Duodenal mucosa (tissue), 2 donors: Measurements from ENCODE around the gene INAFM1.

ENCODE experiments used
- H3K27ac ChIP-seq: one replicate; pipeline ENCODE4 v1.7.0; 2013; ENCODE audit warnings: low read depth, low read length
- H3K27me3 ChIP-seq, 2 donors: one replicate each; pipeline ENCODE4 v1.7.0; 2013; ENCODE audit warnings: low read length in 2 of 2, control low read depth in 1 of 2; ENCODE audit not compliant: insufficient read depth in 2 of 2, control insufficient read depth in 1 of 2
- H3K36me3 ChIP-seq, 2 donors: one replicate each; pipeline ENCODE4 v1.7.0; 2013; ENCODE audit warnings: low read length in 2 of 2, control low read depth in 1 of 2; ENCODE audit not compliant: insufficient read depth in 2 of 2, control insufficient read depth in 1 of 2
- H3K4me1 ChIP-seq, 2 donors: one replicate each; pipeline ENCODE4 v1.7.0; 2013; ENCODE audit warnings: low read length in 2 of 2, control low read depth in 1 of 2; ENCODE audit not compliant: insufficient read depth in 2 of 2, control insufficient read depth in 1 of 2
- H3K4me3 ChIP-seq, 2 donors: one replicate each; pipeline ENCODE4 v1.7.0; 2013; ENCODE audit warnings: low read length in 2 of 2, low read depth in 1 of 2
- H3K9ac ChIP-seq, 2 donors: one replicate each; pipeline ENCODE4 v1.7.0; 2013; ENCODE audit warnings: low read length in 2 of 2, low read depth in 1 of 2
- H3K9me3 ChIP-seq, 2 donors: one replicate each; pipeline ENCODE4 v1.7.0; 2013; ENCODE audit warnings: low read length in 2 of 2, control low read depth in 1 of 2; ENCODE audit not compliant: control insufficient read depth in 1 of 2

The INAFM1 gene

DNA sequence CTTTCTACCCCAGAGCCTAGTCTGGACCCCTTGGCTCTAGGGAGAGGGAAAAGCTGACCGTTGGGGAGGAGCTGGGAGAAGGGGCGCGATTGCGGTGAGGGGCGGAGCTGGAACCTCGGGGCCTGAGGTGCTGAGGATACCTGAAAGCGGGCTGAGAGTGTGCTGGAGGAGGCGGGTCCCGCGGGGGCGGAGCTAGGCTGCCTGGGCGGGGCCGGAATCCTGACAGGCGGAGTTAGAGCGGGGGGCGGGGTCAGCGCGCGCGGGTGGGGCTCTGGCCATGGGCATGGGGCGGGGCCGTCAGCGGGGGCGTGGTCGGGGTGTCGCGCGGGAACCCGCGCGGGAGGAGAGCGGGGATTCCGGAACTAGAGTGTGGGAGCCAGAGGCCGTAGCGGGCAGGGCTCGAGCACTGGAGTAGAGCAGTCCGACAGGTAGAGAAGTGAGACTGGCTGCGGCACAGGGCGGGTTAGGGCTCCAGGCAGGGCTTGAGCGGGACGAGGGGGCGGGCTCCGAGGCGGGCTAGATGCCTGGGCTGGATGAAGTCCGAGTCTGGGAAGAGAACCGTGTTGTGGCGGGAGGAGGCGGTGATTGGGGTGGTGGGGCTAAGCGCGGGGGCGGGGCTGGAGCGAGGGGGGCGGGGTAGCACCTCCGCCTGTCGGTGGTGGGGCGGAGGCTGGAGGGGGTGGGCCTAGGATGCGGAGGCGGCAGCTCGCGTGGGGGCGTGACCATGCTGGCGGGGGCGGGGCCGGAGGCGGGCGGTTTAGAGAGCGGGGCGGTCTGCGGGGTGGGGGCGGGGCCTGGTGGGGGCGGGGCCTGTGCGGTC, at the start of gene INAFM1:
INAFM1 (plus strand) TSS at position 815 of the 820 bp plus-strand sequence. CDS start 35 bp downstream, outside the sequence.
- H3K4me1 ChIP-seq: peaks cover 10 to 12% of the 10 kb centered on the region in 2 donors
- H3K9me3 ChIP-seq: no peaks in the 10 kb centered on the region
- H3K27ac ChIP-seq: peak within 1 kb of the TSS; percentile 100
- H3K4me3 ChIP-seq: peak within 1 kb of the TSS; percentile 87 to 93
- H3K36me3 ChIP-seq: peaks cover 6 to 16% of the 10 kb centered on the region in 2 donors
- no peaks in the 10 kb centered on the region for H3K27me3 ChIP-seq
- peak within 1 kb of the TSS; percentile 99 for H3K9ac ChIP-seq

DNA sequence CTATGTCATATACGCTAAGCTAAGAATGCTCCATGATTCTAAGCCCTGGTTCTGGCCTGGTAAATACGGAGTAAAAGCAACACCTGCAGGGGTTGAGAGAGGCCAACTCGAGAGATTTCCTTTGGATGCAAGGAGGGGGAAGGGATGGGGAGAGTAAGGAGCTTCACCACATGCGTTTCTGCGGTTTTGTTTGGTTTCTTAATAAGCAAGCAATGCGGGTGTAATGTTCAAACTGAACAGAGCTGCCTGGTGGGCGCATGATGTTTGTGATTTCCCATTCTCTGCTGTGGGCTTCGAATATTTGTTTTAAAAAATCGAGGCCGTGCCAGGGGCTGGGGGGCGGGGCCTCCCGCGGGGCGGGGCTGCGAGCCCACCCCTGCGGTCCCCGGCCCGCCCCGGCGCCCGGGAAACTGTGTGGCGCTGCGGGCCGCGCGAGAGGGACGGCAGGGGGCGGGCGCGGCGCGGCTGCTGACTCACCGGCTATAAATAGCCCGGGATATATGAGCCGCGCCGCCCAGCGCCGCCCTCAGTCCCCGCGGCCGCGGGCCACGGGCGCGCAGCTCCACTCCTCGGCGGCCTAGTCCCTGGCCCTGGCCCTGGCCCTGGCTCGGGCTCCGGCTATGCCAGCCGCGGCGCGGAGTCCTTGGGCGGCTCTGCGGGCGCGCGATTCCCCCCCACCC, 48.8 kb upstream of the INAFM1 start:
- peaks cover 6 to 7% of the 10 kb centered on the region in 2 donors for H3K36me3 ChIP-seq
- H3K4me3 ChIP-seq: peak overlapping the region; percentile 64 to 65
- H3K9ac ChIP-seq: peak overlapping the region; percentile 64 to 70
- H3K27me3 ChIP-seq: peaks cover 8 to 13% of the 10 kb centered on the region in 2 donors
- peaks cover 25 to 39% of the 10 kb centered on the region in 2 donors for H3K4me1 ChIP-seq
- H3K9me3 ChIP-seq: no peaks in the 10 kb centered on the region
- peak overlapping the region; percentile 93 for H3K27ac ChIP-seq

DNA sequence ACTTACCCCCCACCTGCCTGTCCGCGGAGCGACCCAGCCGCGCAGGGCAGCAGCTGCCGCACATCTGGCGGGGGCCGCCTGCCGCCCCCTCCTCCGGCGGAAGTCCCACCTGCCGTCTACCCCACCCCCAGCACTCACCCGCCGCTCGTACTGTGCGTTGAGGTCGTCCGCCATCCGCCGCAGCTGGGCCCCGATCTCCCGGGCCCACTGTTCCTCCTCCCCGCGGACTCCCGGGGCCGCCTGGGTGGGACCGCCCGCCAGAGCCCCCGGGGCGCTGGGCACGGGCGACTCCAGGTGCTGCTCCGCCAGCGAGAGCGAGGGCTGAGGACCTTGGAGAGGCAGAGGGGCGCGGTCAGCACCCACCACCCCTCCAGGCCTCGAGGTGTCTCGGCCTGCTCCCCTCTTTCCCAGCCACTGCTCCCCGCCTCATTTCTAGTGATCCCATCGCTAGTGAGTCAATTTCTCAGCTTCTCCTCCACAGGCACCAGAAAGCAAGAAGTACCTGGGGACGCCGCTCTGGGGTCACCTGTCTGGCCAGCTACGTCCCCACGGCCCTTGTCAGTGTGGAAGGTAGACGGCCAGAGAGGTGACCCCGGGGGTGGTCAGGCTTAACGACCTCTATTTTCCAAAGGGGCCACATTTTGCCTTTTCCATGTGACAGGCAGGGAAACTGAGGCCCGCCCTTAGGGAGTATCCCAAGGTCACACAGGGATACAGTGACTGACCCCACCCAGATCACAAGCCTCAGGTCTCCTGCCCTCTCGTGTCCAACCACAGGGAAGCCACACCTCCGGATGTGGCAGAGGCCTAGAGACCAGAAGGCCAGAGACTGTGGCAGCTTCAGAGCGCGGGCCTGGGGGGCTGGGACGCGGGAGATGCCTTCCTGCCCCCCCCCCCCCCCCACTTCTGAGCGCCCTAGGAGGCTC, 48.0 kb upstream of the INAFM1 start:
- Histone ChIP-seq H3K4me1 (peaks cover 28 to 44% of the 10 kb centered on the region in 2 donors), H3K27me3 (peaks cover 8 to 13% of the 10 kb centered on the region in 2 donors), H3K9ac (peak overlapping the region; percentile 64 to 70), H3K9me3 (no peaks in the 10 kb centered on the region), H3K27ac (peak overlapping the region; percentile 93), H3K4me3 (peak overlapping the region; percentile 64 to 65), H3K36me3 (peaks cover 5% of the 10 kb centered on the region in 2 donors)

DNA sequence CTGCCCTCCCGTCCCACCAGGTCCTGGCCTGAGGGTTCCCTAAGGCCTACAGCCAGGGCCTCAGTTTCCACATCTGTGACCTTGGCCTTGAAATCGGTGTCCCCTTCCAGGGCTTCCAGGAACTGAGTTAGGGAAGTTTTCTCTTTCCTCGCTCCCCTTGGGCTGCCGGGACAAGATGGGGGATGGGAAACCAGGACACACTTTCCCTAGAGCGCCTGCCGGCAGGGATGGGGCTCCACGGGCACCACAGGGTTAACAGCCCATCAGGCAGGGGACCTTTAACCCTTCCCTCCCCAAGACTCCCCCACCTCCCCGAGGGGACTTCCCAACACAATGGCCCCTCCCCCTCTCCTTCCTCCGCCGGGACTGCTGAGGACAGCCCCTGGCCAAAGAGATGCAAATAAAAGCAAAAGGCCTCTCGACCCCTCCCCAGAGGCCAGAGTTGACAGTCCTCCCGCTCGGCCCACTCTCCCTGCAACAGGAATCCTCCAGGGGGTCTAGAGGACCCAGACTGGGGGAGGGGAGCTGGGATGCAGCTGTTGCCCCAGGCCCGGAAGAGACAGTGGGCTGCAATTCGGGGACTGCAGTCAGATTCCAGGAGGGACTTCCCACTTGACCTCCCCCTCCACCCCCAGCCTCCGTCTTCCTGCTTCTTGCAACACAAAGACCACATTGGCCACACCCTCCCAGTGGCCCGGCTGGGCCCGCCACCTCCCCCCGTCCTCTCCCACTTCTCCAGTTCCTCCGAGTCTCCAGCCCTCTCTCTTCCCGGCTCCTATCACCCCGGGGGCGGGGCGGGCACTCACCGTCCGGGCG, 47.1 kb upstream of the INAFM1 start:
- peaks cover 8 to 13% of the 10 kb centered on the region in 2 donors for H3K27me3 ChIP-seq
- peak overlapping the region; percentile 93 for H3K27ac ChIP-seq
- peaks cover 34 to 52% of the 10 kb centered on the region in 2 donors for H3K4me1 ChIP-seq
- H3K9me3 ChIP-seq: no peaks in the 10 kb centered on the region
- no peaks in the 10 kb centered on the region for H3K36me3 ChIP-seq
- peak overlapping the region; percentile 64 to 65 for H3K4me3 ChIP-seq
- peak overlapping the region; percentile 64 to 70 for H3K9ac ChIP-seq

DNA sequence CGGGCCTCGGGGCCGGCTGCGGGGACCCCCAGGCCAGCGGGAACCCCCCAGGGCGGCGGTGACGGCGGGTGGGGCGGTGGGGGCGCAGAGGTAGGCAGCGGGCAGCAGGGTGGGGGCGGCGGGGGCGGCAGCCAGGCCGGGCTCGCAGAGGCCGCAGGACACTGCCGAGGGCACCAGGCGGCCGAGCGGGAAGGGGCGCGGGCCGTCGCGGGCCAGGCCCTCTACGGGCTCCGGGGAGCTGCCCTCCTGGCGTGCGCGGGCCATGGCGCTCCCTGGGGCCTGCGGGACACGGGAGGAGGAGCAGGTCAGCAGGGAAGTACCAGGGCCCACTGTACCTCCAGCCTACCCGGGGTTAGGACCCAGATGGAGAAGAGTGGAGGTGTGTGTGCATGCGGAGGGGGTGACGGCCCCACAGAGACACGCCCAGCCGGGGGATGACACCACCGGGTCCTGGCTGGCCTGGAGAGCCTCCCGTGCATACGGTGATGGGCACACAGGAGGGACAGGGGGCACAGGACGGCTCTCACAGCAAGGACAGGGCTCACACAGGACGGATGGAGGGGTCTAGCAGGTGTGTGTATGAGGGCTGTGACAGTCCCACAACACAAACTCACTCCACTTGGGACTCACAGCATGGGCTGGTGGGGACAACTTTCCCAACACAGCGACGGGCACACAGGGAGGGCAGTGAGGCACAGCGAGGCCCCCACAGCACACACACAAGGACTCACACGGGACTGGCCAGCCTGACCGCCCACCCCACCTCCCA, 46.3 kb upstream of the INAFM1 start:
- Histone ChIP-seq H3K36me3 (no peaks in the 10 kb centered on the region), H3K27ac (peak overlapping the region; percentile 93), H3K27me3 (peaks cover 8 to 13% of the 10 kb centered on the region in 2 donors), H3K9me3 (no peaks in the 10 kb centered on the region), H3K4me1 (peaks cover 34 to 56% of the 10 kb centered on the region in 2 donors), H3K4me3 (peak overlapping the region; percentile 63 to 65), H3K9ac (peak overlapping the region; percentile 30 to 36)

DNA sequence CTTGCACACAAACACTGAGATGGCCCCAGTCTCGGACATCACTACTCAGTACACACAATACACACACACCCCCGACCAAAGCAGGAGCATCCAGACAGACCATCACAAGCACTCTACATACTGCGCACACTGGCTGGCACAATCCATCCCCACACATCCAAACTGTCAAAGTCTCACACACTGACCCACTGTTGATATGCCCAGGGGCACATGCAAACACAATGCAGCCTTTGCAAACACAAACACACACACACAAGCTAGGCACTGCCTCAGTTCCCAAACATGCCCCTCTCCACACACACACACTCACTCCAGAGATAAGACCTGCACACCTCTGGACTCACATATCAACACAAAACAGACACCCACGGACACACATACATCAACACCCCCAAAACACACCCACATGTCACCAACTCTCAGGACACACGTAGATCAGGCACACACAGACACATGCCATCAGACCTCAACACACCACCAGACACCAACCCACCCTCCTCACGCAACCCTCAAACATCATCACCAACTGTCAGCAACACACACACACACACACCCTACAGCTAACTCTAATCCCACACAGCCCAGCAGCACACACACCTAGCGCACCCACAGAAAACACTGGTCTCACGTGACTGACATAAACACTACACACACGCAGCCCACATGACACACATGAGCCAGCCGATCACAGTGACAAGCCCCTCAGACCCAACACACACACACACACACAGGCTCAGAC, 45.6 kb upstream of the INAFM1 start:
- Histone ChIP-seq H3K9ac (peak overlapping the region; percentile 49 to 71), H3K27me3 (peaks cover 8 to 13% of the 10 kb centered on the region in 2 donors), H3K9me3 (no peaks in the 10 kb centered on the region), H3K4me1 (peaks cover 34 to 56% of the 10 kb centered on the region in 2 donors), H3K4me3 (peak overlapping the region; percentile 63 to 65), H3K36me3 (no peaks in the 10 kb centered on the region), H3K27ac (peak overlapping the region; percentile 43)

DNA sequence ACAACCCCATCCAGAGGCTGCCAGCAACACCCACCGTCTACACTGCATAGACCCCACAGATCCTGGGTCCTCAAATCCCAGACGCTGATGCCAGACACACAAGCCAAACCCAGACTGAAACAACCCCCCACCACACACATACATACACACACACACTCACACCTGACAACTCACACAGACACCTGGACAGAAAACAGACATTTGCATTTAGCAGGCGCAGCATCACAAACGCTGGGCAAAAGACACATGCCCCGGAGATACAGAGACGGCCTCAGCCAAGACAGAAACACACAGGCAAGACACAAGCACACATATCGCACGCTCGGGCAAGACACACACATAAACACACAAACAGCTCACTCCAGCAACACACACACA, 45.0 kb upstream of the INAFM1 start:
- peak overlapping the region; percentile 49 to 71 for H3K9ac ChIP-seq
- peak overlapping the region; percentile 43 for H3K27ac ChIP-seq
- H3K4me1 ChIP-seq: peaks cover 34 to 56% of the 10 kb centered on the region in 2 donors
- peak overlapping the region; percentile 63 to 65 for H3K4me3 ChIP-seq
- no peaks in the 10 kb centered on the region for H3K36me3 ChIP-seq
- H3K9me3 ChIP-seq: no peaks in the 10 kb centered on the region
- H3K27me3 ChIP-seq: peaks cover 8 to 13% of the 10 kb centered on the region in 2 donors

DNA sequence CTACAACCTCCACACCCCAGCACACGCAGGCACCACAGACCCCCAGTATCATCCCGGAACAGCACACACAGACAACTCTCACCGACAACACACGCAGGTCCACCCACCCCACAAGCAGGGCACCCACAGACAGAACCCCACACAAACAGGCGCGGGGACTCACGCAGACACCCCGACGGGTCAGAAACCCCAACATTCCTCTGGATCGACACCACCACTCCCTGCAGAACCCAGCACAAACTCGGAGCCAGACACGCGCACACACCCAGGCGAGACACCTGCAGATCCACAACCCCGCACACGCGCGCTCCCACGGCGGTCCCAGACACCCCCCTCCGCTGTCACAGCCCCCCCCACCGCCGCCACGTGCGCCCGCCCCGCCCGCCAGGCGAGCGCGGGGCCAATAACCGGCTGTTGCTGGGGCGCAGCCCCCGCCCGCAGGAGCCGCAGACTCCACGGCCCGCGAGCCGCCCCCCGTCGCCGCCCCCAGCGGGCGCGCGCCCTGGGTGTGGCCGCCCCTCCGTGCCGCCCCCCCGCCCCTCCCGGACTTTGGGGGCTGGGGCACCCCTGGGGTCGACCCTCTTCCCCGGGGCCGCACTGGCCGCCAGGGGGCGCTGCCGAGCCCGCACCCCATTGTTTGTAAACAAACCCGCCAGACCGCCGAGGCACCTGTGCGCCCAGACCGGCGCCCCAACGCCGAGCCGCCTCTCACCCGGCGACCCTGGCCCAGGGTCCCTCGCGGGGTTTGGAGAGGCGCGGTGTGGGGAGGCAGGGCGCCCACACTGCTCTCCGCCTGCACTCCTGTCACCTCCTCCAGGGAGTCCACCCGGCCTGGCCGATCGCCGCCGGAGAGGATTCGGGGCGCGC, 44.4 kb upstream of the INAFM1 start:
- Histone ChIP-seq H3K9me3 (no peaks in the 10 kb centered on the region), H3K4me1 (peaks cover 34 to 56% of the 10 kb centered on the region in 2 donors), H3K27me3 (peaks cover 8 to 13% of the 10 kb centered on the region in 2 donors), H3K4me3 (peak overlapping the region; percentile 65 to 73), H3K27ac (peak overlapping the region; percentile 53), H3K9ac (peak overlapping the region; percentile 49 to 71), H3K36me3 (no peaks in the 10 kb centered on the region)
